Osteocyte (in vitro differentiated cells): Measurements from ENCODE around the gene EIPR1. TPM values are rescaled to one million over a fixed set of nuclear protein-coding genes. Genes with fewer than 3 reads are reported as not detected.

Source experiments
- DNase-seq: peaks from one replicate; pipeline ENCODE4 v3.0.0; 2021; ENCODE audit warnings: mixed read lengths; ENCODE audit not compliant: unreplicated experiment; ENCODE audit errors: extremely low spot score
- H3K27ac Mint-ChIP-seq: one replicate; pipeline ENCODE4 v1.8.0; 2021; ENCODE audit warnings: mild to moderate bottlenecking, mixed read lengths; ENCODE audit not compliant: unreplicated experiment
- H3K27me3 Mint-ChIP-seq: one replicate; pipeline ENCODE4 v1.8.0; 2021; ENCODE audit warnings: mixed read lengths; ENCODE audit not compliant: unreplicated experiment
- H3K36me3 Mint-ChIP-seq: one replicate; pipeline ENCODE4 v1.8.0; 2021; ENCODE audit warnings: mixed read lengths; ENCODE audit not compliant: unreplicated experiment
- H3K4me1 Mint-ChIP-seq: one replicate; pipeline ENCODE4 v1.8.0; 2021; ENCODE audit warnings: mixed read lengths; ENCODE audit not compliant: unreplicated experiment
- H3K4me3 Mint-ChIP-seq: one replicate; pipeline ENCODE4 v1.8.0; 2021; ENCODE audit warnings: mild to moderate bottlenecking, moderate library complexity, mixed read lengths; ENCODE audit not compliant: unreplicated experiment
- H3K9me3 Mint-ChIP-seq: one replicate; pipeline ENCODE4 v1.8.0; 2021; ENCODE audit warnings: mixed read lengths; ENCODE audit not compliant: unreplicated experiment
- CTCF ChIP-seq: fragments of 200-600 bp; sonication (generic); IDR thresholded peaks from 2 replicates; pipeline ENCODE4 v1.5.0; 2021; ENCODE audit warnings: antibody characterized with exemption, mild to moderate bottlenecking, moderate library complexity
- total RNA-seq: library from RNA; stranded (reverse); gene quantifications from 2 replicates; pipeline ENCODE4 v1.2.1, GENCODE V29; 2021

EIPR1 gene
- total RNA-seq, 1 donor from 2014 or later, result 19.9 TPM

GRCh38 chr2:3262437-3263388, 114.9 kb downstream of the EIPR1 start:
- DNase-seq, result peak; percentile 70
- Mint-ChIP-seq H3K27me3 (no peaks in the 10 kb centered on the region), H3K36me3 (peaks cover 5% of the 10 kb centered on the region), H3K4me1 (no peaks in the 10 kb centered on the region), H3K4me3 (no peak overlapping the region), H3K9me3 (no peaks in the 10 kb centered on the region), H3K27ac (no peak overlapping the region)
- TF ChIP-seq CTCF, result no peak

GRCh38 chr2:3261511-3261910, 116.1 kb downstream of the EIPR1 start:
- Mint-ChIP-seq H3K9me3 (no peaks in the 10 kb centered on the region), H3K36me3 (peaks cover 6% of the 10 kb centered on the region), H3K4me3 (no peak overlapping the region), H3K4me1 (peaks cover 2% of the 10 kb centered on the region), H3K27me3 (no peaks in the 10 kb centered on the region), H3K27ac (no peak overlapping the region)
- no peak for TF ChIP-seq CTCF
- DNase-seq, result peak; percentile 70

- H3K36me3 Mint-ChIP-seq, result peaks cover 6% of the 10 kb centered on the region
- no peak overlapping the region for H3K27ac Mint-ChIP-seq
- TF ChIP-seq CTCF, result no peak
- peak; percentile 19 for DNase-seq
- H3K9me3 Mint-ChIP-seq, result no peaks in the 10 kb centered on the region
- H3K27me3 Mint-ChIP-seq, result no peaks in the 10 kb centered on the region
- H3K4me3 Mint-ChIP-seq, result no peak overlapping the region
- H3K4me1 Mint-ChIP-seq, result peaks cover 2% of the 10 kb centered on the region
Observed at GRCh38 chr2:3260959-3261358, 116.7 kb downstream of the EIPR1 start.

- Mint-ChIP-seq H3K27ac (no peak overlapping the region), H3K27me3 (no peaks in the 10 kb centered on the region), H3K4me1 (peaks cover 2% of the 10 kb centered on the region), H3K4me3 (no peak overlapping the region), H3K9me3 (no peaks in the 10 kb centered on the region), H3K36me3 (peaks cover 9% of the 10 kb centered on the region)
- DNase-seq, result peak; percentile 13
- no peak for TF ChIP-seq CTCF
Observed at GRCh38 chr2:3257826-3258225, 119.8 kb downstream of the EIPR1 start.

- TF ChIP-seq CTCF, result no peak
Observed at GRCh38 chr2:3257166-3257565, 120.5 kb downstream of the EIPR1 start.

More at GRCh38 chr2:3257166-3257565, 120.5 kb downstream of the EIPR1 start:
- H3K4me3 Mint-ChIP-seq, result no peak overlapping the region
- peaks cover 6% of the 10 kb centered on the region for H3K36me3 Mint-ChIP-seq
- H3K9me3 Mint-ChIP-seq, result no peaks in the 10 kb centered on the region
- no peaks in the 10 kb centered on the region for H3K27me3 Mint-ChIP-seq
- H3K27ac Mint-ChIP-seq, result no peak overlapping the region
- peaks cover 2% of the 10 kb centered on the region for H3K4me1 Mint-ChIP-seq
- DNase-seq, result no peak
